Measurements from ENCODE around the gene SLC8A1.

DNA sequence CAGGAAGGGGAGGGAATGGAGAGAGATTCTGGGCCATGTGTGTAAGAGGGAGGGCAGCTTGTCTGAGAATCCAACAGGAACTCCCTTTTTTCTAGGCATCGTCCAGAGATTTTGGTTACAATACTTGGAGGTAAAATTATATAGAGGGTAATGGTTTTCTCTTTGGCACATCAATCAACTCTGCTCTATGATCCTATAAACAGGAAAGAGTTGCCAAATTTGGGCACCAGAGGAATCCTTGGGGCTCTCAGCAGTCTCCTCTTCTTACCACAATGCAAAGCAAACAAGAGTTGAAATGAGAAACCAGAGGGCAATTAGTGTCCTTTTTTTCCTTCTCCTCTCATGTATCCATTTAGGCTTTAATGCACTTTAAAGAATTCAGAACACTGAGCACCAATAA lies 243.4 kb downstream of the SLC8A1 start:
- TF ChIP-seq, protein P1, sequence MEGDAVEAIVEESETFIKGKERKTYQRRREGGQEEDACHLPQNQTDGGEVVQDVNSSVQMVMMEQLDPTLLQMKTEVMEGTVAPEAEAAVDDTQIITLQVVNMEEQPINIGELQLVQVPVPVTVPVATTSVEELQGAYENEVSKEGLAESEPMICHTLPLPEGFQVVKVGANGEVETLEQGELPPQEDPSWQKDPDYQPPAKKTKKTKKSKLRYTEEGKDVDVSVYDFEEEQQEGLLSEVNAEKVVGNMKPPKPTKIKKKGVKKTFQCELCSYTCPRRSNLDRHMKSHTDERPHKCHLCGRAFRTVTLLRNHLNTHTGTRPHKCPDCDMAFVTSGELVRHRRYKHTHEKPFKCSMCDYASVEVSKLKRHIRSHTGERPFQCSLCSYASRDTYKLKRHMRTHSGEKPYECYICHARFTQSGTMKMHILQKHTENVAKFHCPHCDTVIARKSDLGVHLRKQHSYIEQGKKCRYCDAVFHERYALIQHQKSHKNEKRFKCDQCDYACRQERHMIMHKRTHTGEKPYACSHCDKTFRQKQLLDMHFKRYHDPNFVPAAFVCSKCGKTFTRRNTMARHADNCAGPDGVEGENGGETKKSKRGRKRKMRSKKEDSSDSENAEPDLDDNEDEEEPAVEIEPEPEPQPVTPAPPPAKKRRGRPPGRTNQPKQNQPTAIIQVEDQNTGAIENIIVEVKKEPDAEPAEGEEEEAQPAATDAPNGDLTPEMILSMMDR (IDR thresholded peaks at IDR 0.05) = no peak
- no peak for TF ChIP-seq EP300 (IDR thresholded peaks at IDR 0.05; ENCODE audit: low read depth)
